ENCODE results near the gene MBOAT2.

DNA sequence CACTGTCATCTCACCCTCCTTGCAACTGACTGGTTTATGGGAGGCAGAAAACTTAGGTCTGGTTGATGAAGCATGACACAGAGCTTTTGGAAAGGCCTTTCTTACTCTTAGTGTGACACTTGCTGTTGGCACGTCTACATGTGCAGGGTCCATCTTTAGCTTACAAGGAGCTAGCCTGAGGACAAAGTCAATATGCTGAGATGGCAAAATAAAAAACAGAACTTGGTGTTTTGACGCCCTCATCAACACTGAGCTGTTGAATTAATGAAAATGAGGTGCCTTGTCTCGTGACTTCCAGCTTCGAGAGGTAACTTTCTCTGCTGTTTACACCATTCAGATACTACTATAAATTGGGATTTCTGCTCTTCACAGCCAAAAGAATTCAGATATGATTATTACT is 87.5 kb downstream of the MBOAT2 start:
- TF ChIP-seq, protein P1, sequence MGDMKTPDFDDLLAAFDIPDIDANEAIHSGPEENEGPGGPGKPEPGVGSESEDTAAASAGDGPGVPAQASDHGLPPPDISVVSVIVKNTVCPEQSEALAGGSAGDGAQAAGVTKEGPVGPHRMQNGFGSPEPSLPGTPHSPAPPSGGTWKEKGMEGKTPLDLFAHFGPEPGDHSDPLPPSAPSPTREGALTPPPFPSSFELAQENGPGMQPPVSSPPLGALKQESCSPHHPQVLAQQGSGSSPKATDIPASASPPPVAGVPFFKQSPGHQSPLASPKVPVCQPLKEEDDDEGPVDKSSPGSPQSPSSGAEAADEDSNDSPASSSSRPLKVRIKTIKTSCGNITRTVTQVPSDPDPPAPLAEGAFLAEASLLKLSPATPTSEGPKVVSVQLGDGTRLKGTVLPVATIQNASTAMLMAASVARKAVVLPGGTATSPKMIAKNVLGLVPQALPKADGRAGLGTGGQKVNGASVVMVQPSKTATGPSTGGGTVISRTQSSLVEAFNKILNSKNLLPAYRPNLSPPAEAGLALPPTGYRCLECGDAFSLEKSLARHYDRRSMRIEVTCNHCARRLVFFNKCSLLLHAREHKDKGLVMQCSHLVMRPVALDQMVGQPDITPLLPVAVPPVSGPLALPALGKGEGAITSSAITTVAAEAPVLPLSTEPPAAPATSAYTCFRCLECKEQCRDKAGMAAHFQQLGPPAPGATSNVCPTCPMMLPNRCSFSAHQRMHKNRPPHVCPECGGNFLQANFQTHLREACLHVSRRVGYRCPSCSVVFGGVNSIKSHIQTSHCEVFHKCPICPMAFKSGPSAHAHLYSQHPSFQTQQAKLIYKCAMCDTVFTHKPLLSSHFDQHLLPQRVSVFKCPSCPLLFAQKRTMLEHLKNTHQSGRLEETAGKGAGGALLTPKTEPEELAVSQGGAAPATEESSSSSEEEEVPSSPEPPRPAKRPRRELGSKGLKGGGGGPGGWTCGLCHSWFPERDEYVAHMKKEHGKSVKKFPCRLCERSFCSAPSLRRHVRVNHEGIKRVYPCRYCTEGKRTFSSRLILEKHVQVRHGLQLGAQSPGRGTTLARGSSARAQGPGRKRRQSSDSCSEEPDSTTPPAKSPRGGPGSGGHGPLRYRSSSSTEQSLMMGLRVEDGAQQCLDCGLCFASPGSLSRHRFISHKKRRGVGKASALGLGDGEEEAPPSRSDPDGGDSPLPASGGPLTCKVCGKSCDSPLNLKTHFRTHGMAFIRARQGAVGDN (CRISPR knock-in tag; IDR thresholded peaks at IDR 0.05) = no peak
- TF ChIP-seq, protein P2, sequence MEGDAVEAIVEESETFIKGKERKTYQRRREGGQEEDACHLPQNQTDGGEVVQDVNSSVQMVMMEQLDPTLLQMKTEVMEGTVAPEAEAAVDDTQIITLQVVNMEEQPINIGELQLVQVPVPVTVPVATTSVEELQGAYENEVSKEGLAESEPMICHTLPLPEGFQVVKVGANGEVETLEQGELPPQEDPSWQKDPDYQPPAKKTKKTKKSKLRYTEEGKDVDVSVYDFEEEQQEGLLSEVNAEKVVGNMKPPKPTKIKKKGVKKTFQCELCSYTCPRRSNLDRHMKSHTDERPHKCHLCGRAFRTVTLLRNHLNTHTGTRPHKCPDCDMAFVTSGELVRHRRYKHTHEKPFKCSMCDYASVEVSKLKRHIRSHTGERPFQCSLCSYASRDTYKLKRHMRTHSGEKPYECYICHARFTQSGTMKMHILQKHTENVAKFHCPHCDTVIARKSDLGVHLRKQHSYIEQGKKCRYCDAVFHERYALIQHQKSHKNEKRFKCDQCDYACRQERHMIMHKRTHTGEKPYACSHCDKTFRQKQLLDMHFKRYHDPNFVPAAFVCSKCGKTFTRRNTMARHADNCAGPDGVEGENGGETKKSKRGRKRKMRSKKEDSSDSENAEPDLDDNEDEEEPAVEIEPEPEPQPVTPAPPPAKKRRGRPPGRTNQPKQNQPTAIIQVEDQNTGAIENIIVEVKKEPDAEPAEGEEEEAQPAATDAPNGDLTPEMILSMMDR (CRISPR knock-in tag; IDR thresholded peaks at IDR 0.05) = no peak
- TF ChIP-seq, protein P3, sequence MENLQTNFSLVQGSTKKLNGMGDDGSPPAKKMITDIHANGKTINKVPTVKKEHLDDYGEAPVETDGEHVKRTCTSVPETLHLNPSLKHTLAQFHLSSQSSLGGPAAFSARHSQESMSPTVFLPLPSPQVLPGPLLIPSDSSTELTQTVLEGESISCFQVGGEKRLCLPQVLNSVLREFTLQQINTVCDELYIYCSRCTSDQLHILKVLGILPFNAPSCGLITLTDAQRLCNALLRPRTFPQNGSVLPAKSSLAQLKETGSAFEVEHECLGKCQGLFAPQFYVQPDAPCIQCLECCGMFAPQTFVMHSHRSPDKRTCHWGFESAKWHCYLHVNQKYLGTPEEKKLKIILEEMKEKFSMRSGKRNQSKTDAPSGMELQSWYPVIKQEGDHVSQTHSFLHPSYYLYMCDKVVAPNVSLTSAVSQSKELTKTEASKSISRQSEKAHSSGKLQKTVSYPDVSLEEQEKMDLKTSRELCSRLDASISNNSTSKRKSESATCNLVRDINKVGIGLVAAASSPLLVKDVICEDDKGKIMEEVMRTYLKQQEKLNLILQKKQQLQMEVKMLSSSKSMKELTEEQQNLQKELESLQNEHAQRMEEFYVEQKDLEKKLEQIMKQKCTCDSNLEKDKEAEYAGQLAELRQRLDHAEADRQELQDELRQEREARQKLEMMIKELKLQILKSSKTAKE (CRISPR knock-in tag; IDR thresholded peaks at IDR 0.05; ENCODE audit: borderline replicate concordance) = no peak
- no peak for TF ChIP-seq ARHGAP35 (CRISPR knock-in tag; IDR thresholded peaks at IDR 0.05; ENCODE audit: borderline replicate concordance)
- TF ChIP-seq DPF2 (CRISPR knock-in tag; IDR thresholded peaks at IDR 0.05; ENCODE audit: borderline replicate concordance, low read depth) = no peak
- TF ChIP-seq ZFP1 (CRISPR knock-in tag; IDR thresholded peaks at IDR 0.05) = no peak

All from HepG2 (cell line).